HL-60/S4 (cell line): ENCODE results near the gene AGAP1.

Experiments
- in situ Hi-C: fragments of 300-500 bp; cut with MboI; formaldehyde crosslinking; loops from 2 replicates; pipeline ENCODE4 v1.14.3; 2022; ENCODE audit warnings: low sequenced_read_pairs

The AGAP1 gene

GRCh38 chr2:235921508-235922191 lies 427.8 kb downstream of the AGAP1 start:
- in situ Hi-C loops: no loop called here

- in situ Hi-C loops: no loop called here
Observed at GRCh38 chr2:235922839-235923238, 429.0 kb downstream of the AGAP1 start.

- in situ Hi-C loops: no loop called here
Observed at GRCh38 chr2:235923859-235924674, 430.2 kb downstream of the AGAP1 start.

- in situ Hi-C loops: no loop called here
Observed at GRCh38 chr2:235924675-235925063, 430.8 kb downstream of the AGAP1 start.

GRCh38 chr2:235925250-235925919 lies 431.5 kb downstream of the AGAP1 start:
- in situ Hi-C loops: no loop called here

GRCh38 chr2:235926229-235926628 lies 432.4 kb downstream of the AGAP1 start:
- in situ Hi-C loops: no loop called here

- in situ Hi-C loops: no loop called here
Observed at GRCh38 chr2:235928751-235929370, 435.0 kb downstream of the AGAP1 start.

- in situ Hi-C loops: no loop called here
Observed at GRCh38 chr2:235930701-235931100, 436.9 kb downstream of the AGAP1 start.

GRCh38 chr2:235931676-235932075 lies 437.8 kb downstream of the AGAP1 start:
- in situ Hi-C loops: no loop called here

- in situ Hi-C loops: no loop called here
Observed at GRCh38 chr2:235934059-235934773, 440.4 kb downstream of the AGAP1 start.

GRCh38 chr2:235934774-235935484 lies 441.1 kb downstream of the AGAP1 start:
- in situ Hi-C loops: no loop called here

- in situ Hi-C loops: no loop called here
Observed at GRCh38 chr2:235935773-235936172, 441.9 kb downstream of the AGAP1 start.

GRCh38 chr2:235936493-235936892 lies 442.6 kb downstream of the AGAP1 start:
- in situ Hi-C loops: no loop called here

- in situ Hi-C loops: no loop called here
Observed at GRCh38 chr2:235937087-235937486, 443.2 kb downstream of the AGAP1 start.

GRCh38 chr2:235937526-235937925 lies 443.7 kb downstream of the AGAP1 start:
- in situ Hi-C loops: no loop called here

- in situ Hi-C loops: no loop called here
Observed at GRCh38 chr2:235937936-235938335, 444.1 kb downstream of the AGAP1 start.

GRCh38 chr2:235938611-235939010 lies 444.8 kb downstream of the AGAP1 start:
- in situ Hi-C loops: no loop called here

- in situ Hi-C loops: no loop called here
Observed at GRCh38 chr2:235939471-235939870, 445.6 kb downstream of the AGAP1 start.

- in situ Hi-C loops: no loop called here
Observed at GRCh38 chr2:235940330-235940729, 446.5 kb downstream of the AGAP1 start.

GRCh38 chr2:235944591-235944990 lies 450.7 kb downstream of the AGAP1 start:
- in situ Hi-C loops: no loop called here
